ENCODE measurements around the gene BCAS4.

DNA sequence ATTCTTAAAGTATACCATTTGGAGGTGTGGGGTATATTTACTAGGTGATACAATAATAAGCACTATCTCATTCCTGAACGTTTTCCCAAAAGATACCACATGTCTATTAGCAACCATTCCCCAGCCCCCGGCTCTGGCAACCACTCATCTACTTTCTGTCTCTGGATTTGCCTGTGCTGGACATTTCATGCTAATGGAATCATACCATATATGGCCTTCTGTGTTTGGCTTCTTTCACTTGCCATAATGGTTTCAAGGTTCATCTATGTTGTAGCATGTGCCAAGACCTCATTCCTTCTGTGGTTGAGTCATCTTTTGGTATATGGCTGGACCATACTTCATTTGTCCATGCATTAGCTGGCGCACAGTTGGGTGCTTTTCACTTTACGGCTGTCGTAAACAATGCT lies 39.7 kb downstream of the BCAS4 start:
- TF ChIP-seq, protein P1, sequence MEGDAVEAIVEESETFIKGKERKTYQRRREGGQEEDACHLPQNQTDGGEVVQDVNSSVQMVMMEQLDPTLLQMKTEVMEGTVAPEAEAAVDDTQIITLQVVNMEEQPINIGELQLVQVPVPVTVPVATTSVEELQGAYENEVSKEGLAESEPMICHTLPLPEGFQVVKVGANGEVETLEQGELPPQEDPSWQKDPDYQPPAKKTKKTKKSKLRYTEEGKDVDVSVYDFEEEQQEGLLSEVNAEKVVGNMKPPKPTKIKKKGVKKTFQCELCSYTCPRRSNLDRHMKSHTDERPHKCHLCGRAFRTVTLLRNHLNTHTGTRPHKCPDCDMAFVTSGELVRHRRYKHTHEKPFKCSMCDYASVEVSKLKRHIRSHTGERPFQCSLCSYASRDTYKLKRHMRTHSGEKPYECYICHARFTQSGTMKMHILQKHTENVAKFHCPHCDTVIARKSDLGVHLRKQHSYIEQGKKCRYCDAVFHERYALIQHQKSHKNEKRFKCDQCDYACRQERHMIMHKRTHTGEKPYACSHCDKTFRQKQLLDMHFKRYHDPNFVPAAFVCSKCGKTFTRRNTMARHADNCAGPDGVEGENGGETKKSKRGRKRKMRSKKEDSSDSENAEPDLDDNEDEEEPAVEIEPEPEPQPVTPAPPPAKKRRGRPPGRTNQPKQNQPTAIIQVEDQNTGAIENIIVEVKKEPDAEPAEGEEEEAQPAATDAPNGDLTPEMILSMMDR (conservative IDR thresholded peaks at IDR 0.05; ENCODE audit: low read depth in 2 of 2): no peak
- TF ChIP-seq, protein P2, sequence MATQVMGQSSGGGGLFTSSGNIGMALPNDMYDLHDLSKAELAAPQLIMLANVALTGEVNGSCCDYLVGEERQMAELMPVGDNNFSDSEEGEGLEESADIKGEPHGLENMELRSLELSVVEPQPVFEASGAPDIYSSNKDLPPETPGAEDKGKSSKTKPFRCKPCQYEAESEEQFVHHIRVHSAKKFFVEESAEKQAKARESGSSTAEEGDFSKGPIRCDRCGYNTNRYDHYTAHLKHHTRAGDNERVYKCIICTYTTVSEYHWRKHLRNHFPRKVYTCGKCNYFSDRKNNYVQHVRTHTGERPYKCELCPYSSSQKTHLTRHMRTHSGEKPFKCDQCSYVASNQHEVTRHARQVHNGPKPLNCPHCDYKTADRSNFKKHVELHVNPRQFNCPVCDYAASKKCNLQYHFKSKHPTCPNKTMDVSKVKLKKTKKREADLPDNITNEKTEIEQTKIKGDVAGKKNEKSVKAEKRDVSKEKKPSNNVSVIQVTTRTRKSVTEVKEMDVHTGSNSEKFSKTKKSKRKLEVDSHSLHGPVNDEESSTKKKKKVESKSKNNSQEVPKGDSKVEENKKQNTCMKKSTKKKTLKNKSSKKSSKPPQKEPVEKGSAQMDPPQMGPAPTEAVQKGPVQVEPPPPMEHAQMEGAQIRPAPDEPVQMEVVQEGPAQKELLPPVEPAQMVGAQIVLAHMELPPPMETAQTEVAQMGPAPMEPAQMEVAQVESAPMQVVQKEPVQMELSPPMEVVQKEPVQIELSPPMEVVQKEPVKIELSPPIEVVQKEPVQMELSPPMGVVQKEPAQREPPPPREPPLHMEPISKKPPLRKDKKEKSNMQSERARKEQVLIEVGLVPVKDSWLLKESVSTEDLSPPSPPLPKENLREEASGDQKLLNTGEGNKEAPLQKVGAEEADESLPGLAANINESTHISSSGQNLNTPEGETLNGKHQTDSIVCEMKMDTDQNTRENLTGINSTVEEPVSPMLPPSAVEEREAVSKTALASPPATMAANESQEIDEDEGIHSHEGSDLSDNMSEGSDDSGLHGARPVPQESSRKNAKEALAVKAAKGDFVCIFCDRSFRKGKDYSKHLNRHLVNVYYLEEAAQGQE (IDR thresholded peaks at IDR 0.05; ENCODE audit: unreplicated experiment): no peak
- TF ChIP-seq ZNF114 (CRISPR knock-in tag; IDR thresholded peaks at IDR 0.05): no peak
- TF ChIP-seq POLR2AphosphoS5 (IDR thresholded peaks at IDR 0.05; ENCODE audit: low read depth): no peak
- no peak for TF ChIP-seq EZH2phosphoT487 (IDR thresholded peaks at IDR 0.05; ENCODE audit: unreplicated experiment)
- TF ChIP-seq, protein P3, sequence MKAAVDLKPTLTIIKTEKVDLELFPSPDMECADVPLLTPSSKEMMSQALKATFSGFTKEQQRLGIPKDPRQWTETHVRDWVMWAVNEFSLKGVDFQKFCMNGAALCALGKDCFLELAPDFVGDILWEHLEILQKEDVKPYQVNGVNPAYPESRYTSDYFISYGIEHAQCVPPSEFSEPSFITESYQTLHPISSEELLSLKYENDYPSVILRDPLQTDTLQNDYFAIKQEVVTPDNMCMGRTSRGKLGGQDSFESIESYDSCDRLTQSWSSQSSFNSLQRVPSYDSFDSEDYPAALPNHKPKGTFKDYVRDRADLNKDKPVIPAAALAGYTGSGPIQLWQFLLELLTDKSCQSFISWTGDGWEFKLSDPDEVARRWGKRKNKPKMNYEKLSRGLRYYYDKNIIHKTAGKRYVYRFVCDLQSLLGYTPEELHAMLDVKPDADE (IDR thresholded peaks at IDR 0.05): no peak
- no peak for TF ChIP-seq EZH2 (IDR thresholded peaks at IDR 0.05; ENCODE audit: low read depth, unreplicated experiment)

Data from GM23338 (cell line).